Neural progenitor cell (in vitro differentiated cells): ENCODE measurements around the gene LRRN1.

Experiments
- CTCF ChIP-seq: fragments of 200-600 bp; sonication (generic); IDR thresholded peaks from 2 replicates; pipeline ENCODE4 v1.5.1; 2017; ENCODE audit warnings: antibody characterized with exemption, mild to moderate bottlenecking
- EZH2 ChIP-seq: fragments of 200-600 bp; sonication (generic); IDR thresholded peaks from 2 replicates; pipeline ENCODE4 v1.6.1; 2017; ENCODE audit warnings: antibody characterized with exemption, mild to moderate bottlenecking, moderate library complexity

GRCh38 chr3:3771094-3771493 is 28.1 kb upstream of the LRRN1 start:
- no peak for TF ChIP-seq CTCF
- no peak for TF ChIP-seq EZH2
